GM23248 (cell line): Measurements from ENCODE around the gene PLA2G7. TPM values are rescaled to one million over a fixed set of nuclear protein-coding genes. Genes with fewer than 3 reads are reported as not detected.

Source experiments
- DNase-seq: peaks from one replicate; pipeline ENCODE4 v3.0.0-alpha.2; 2015
- H2AFZ ChIP-seq: fragments of 200-600 bp; sonication (generic); 2 replicates; pipeline ENCODE4 v1.6.1; 2016; ENCODE audit warnings: antibody characterized with exemption
- H3F3A ChIP-seq: fragments of 200-600 bp; sonication (generic); 2 replicates; pipeline ENCODE4 v1.6.1; 2016; ENCODE audit warnings: mild to moderate bottlenecking, antibody characterized with exemption, mixed run types; ENCODE audit not compliant: insufficient read depth
- H3K27ac ChIP-seq: fragments of 200-600 bp; sonication (generic); 2 replicates; pipeline ENCODE4 v1.5.1; 2016; ENCODE audit warnings: mild to moderate bottlenecking
- H3K27me3 ChIP-seq: fragments of 200-600 bp; sonication (generic); replicated peaks from 2 replicates; pipeline ENCODE4 v1.6.1; 2016; ENCODE audit warnings: mild to moderate bottlenecking; ENCODE audit not compliant: insufficient read depth
- H3K36me3 ChIP-seq: fragments of 200-600 bp; sonication (generic); 2 replicates; pipeline ENCODE4 v1.6.1; 2016; ENCODE audit warnings: low read depth, mild to moderate bottlenecking
- H3K4me1 ChIP-seq: fragments of 200-600 bp; sonication (generic); 2 replicates; pipeline ENCODE4 v1.6.1; 2016; ENCODE audit warnings: mild to moderate bottlenecking; ENCODE audit not compliant: insufficient read depth
- H3K4me2 ChIP-seq: fragments of 200-600 bp; sonication (generic); one replicate; pipeline ENCODE4 v1.6.1; 2016; ENCODE audit warnings: mild to moderate bottlenecking; ENCODE audit not compliant: unreplicated experiment
- H3K4me3 ChIP-seq: fragments of 200-600 bp; sonication (generic); 2 replicates; pipeline ENCODE4 v1.5.1; 2016; ENCODE audit warnings: mild to moderate bottlenecking
- H3K79me2 ChIP-seq: fragments of 200-600 bp; sonication (generic); 2 replicates; pipeline ENCODE4 v1.6.1; 2016; ENCODE audit warnings: mild to moderate bottlenecking; ENCODE audit not compliant: insufficient read depth
- H3K9ac ChIP-seq: fragments of 200-600 bp; sonication (generic); 2 replicates; pipeline ENCODE4 v1.6.1; 2016; ENCODE audit warnings: mild to moderate bottlenecking
- H3K9me2 ChIP-seq: fragments of 200-600 bp; sonication (generic); 2 replicates; pipeline ENCODE4 v1.6.1; 2016; ENCODE audit warnings: mixed run types, mild to moderate bottlenecking, moderate library complexity; ENCODE audit not compliant: insufficient read depth
- H3K9me3 ChIP-seq: fragments of 200-600 bp; sonication (generic); one replicate; pipeline ENCODE4 v1.6.1; 2017; ENCODE audit warnings: low read depth
- H4K20me1 ChIP-seq: fragments of 200-600 bp; sonication (generic); 2 replicates; pipeline ENCODE4 v1.6.0; 2016; ENCODE audit not compliant: insufficient read depth
- EZH2 ChIP-seq: fragments of 200-600 bp; sonication (generic); IDR thresholded peaks from 2 replicates; pipeline ENCODE4 v1.6.1; 2018; ENCODE audit warnings: antibody characterized with exemption, mild to moderate bottlenecking; ENCODE audit not compliant: insufficient read depth, poor library complexity, severe bottlenecking
- EZH2phosphoT487 ChIP-seq: fragments of 200-600 bp; sonication (generic); IDR thresholded peaks from 2 replicates; pipeline ENCODE4 v1.6.1; 2018; ENCODE audit warnings: antibody characterized with exemption, moderate library complexity, mild to moderate bottlenecking, low read depth; ENCODE audit not compliant: insufficient read depth
- WGBS, 2 experiments: methylation state at CpG; one replicate each; pipeline ENCODE4 v1.1.6; 2015 to 2017; ENCODE audit warnings: low lambda C conversion rate in 2 of 2, low coverage in 1 of 2; ENCODE audit errors: missing lambda C conversion rate in 2 of 2; 5-methylcytosine and 5-hydroxymethylcytosine counted together
- in situ Hi-C: fragments of 300-500 bp; cut with MboI; formaldehyde crosslinking; loops from 2 replicates; pipeline ENCODE4 v1.15.0; 2020
- polyA plus RNA-seq: library from polyadenylated mRNA; unstranded; fragments of >200 nt; fragmentation: Nextera tagmentation; extraction: Ambion mirVana; gene quantifications from 2 replicates; pipeline ENCODE4 v1.2.1, GENCODE V29; 2016
- total RNA-seq: library from RNA; depleted of rRNA; stranded (reverse); fragments of >200 nt; shearing (Covaris generic); gene quantifications from 2 replicates; pipeline ENCODE4 v1.2.3, GENCODE V29; 2014; rRNA removed

PLA2G7 gene
- not detected in 2 replicates for total RNA-seq
- not detected in 2 replicates for polyA plus RNA-seq

DNA sequence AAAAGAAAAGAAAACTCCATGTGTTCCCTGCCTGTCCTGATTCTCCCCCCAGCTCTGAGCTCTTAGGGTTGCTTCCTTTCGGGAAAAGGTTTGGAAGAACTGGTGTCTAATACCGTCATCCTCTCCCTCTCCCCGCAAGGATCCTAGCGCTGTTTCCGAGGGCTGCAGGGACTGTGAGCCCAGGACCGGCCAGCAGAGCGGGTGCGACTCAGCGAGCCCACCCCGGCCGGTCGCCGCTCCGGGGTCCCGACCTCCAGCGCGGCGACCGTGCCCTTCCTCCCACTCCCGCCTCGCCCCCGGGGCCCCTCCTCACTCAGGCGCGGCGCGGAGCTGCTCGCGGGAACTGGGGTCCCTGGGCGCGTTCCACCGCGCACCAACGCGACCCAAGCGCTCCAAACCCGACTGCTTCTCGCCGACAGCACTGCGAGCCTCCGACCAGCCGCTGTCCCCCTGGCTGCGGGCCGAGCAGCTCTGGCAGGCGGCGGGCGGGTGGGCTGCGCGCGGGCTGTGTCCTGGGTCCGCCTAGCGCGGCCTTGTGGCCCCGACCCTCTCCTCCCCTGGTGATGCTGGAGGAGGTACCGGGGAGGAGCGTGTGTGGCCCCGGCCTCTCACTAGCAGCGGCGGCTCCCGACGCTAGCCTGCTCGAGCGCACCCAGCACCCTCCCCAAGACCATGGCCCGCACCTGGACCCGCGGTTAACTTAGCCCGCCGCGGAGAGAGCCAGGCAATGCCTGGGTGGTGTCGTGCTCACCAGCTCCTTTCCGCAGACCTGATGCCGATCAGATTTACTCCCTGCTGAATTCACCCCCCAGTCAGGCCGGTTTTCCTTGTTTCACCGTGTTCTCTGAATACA lies at the start of gene PLA2G7:
TSS of gene PLA2G7 (minus strand) at position 509 of the 853 bp plus-strand sequence. CDS start 12,484 bp downstream, outside the sequence.
- WGBS, 2 experiments = 1 to 3% methylated on average over 48 to 59 of the region's 73 CpGs
- Histone ChIP-seq H2AFZ (peak within 1 kb of the TSS; percentile 71), H3K9me2 (no peaks in the 10 kb centered on the region), H3K9ac (no peak within 1 kb of the TSS), H3K4me2 (peak within 1 kb of the TSS; percentile 78), H3K36me3 (no peaks in the 10 kb centered on the region), H3K27ac (no peak within 1 kb of the TSS), H3K4me3 (peak within 1 kb of the TSS; percentile 66), H4K20me1 (no peaks in the 10 kb centered on the region), H3K79me2 (no peaks in the 10 kb centered on the region), H3K27me3 (peaks cover 38% of the 10 kb centered on the region), H3K9me3 (no peaks in the 10 kb centered on the region), H3K4me1 (0 out of 2 replicates have a peak, but pooled peaks cover 2% of the 10 kb centered on the region), H3F3A (no peaks in the 10 kb centered on the region)
- TF ChIP-seq EZH2phosphoT487 (no peak), EZH2 (peak; percentile 55)
- in situ Hi-C loops = no loop called here
- peak; percentile 40 for DNase-seq

DNA sequence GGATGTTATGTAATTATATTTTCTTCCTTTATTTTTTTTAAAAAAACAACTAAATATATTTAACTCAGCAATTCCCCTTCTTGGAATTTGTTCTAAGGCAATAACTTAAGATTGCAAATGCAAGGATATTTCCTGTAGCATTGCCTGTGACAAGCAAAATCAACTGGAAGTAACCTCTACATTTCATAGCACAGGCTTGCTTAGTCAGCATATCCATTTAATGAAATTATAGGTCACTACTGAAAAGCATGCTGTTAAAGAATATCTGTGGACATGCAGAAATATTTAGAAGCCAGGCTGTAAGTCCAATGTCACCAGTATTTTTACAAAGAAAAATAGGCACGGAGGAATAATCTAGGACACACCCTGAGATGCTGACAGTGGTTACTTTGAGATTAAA lies 49.4 kb upstream of the PLA2G7 start:
- in situ Hi-C loops = loop anchor here (25.0 kb wide), 1 partner anchor 372 kb away; no protein-coding TSS in a partner anchor

DNA sequence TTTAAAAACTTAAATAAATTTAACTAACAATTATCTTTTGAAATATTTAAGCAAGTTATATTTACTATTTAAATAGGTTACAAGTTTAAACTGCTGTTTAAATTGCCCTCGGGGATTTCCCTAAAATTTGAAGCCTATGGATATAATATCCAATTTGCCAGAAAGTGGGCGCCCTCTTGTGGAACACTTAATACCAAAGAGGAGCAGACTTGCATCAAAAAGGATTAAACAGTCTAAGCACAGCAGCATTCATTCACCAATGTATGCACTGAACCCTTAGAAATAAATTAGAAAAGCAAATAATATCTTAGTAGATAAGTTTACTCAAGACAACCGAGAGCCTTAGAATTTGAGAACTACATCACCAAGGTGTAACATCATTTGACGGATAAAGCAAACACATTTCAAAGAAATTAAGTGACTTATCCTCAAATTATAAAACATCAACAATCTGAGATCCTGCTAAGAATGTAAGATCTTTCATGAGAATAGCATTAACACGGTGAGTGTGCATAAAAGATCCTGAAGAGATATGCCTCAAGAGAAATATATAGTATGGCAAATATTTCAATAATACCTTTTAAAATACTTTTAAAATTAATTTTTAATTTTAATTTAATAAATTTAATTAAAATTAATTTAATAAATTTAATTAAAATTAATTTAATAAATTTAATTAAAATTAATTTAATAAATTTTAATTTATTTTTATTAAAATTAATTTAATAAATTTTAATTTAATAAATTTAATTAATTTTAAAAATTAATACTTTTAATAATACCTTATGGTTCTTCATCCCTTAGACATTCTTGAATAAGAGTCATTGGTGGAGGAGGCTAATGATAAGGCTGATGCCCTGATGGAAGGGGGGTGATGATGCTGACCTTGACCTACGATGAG lies 46.6 kb upstream of the PLA2G7 start:
- H3F3A ChIP-seq = no peaks in the 10 kb centered on the region
- no peaks in the 10 kb centered on the region for H4K20me1 ChIP-seq
- TF ChIP-seq EZH2 = no peak
- TF ChIP-seq EZH2phosphoT487 = no peak
- peak; percentile 77 for DNase-seq
- no peaks in the 10 kb centered on the region for H3K4me1 ChIP-seq
- no peak overlapping the region for H3K4me2 ChIP-seq
- H3K27me3 ChIP-seq = no peaks in the 10 kb centered on the region
- no peak overlapping the region for H2AFZ ChIP-seq
- H3K4me3 ChIP-seq = no peak overlapping the region
- H3K9me2 ChIP-seq = no peaks in the 10 kb centered on the region
- in situ Hi-C loops = loop anchor here (25.0 kb wide), 1 partner anchor 369 kb away; no protein-coding TSS in a partner anchor
- no peaks in the 10 kb centered on the region for H3K9me3 ChIP-seq
- no peaks in the 10 kb centered on the region for H3K36me3 ChIP-seq
- H3K79me2 ChIP-seq = no peaks in the 10 kb centered on the region
- no peak overlapping the region for H3K27ac ChIP-seq
- H3K9ac ChIP-seq = no peak overlapping the region
- WGBS, 2 experiments = 29 to 32% methylated on average over 6 of the region's 6 CpGs

More for the DNA sequence above, 49.4 kb upstream of the PLA2G7 start:
- no peak for DNase-seq
- H3K9ac ChIP-seq = no peak overlapping the region
- no peaks in the 10 kb centered on the region for H3K9me3 ChIP-seq
- no peaks in the 10 kb centered on the region for H3K4me1 ChIP-seq
- H3K4me3 ChIP-seq = no peak overlapping the region
- no peak for TF ChIP-seq EZH2
- no peak for TF ChIP-seq EZH2phosphoT487
- H3K27ac ChIP-seq = no peak overlapping the region
- no peak overlapping the region for H2AFZ ChIP-seq
- no peaks in the 10 kb centered on the region for H3F3A ChIP-seq
- no peaks in the 10 kb centered on the region for H3K36me3 ChIP-seq
- H3K27me3 ChIP-seq = no peaks in the 10 kb centered on the region
- no peaks in the 10 kb centered on the region for H3K79me2 ChIP-seq
- H3K9me2 ChIP-seq = no peaks in the 10 kb centered on the region
- 37 to 41% methylated on average over 1 of the region's 1 CpG for WGBS, 2 experiments
- H3K4me2 ChIP-seq = no peak overlapping the region
- no peaks in the 10 kb centered on the region for H4K20me1 ChIP-seq

DNA sequence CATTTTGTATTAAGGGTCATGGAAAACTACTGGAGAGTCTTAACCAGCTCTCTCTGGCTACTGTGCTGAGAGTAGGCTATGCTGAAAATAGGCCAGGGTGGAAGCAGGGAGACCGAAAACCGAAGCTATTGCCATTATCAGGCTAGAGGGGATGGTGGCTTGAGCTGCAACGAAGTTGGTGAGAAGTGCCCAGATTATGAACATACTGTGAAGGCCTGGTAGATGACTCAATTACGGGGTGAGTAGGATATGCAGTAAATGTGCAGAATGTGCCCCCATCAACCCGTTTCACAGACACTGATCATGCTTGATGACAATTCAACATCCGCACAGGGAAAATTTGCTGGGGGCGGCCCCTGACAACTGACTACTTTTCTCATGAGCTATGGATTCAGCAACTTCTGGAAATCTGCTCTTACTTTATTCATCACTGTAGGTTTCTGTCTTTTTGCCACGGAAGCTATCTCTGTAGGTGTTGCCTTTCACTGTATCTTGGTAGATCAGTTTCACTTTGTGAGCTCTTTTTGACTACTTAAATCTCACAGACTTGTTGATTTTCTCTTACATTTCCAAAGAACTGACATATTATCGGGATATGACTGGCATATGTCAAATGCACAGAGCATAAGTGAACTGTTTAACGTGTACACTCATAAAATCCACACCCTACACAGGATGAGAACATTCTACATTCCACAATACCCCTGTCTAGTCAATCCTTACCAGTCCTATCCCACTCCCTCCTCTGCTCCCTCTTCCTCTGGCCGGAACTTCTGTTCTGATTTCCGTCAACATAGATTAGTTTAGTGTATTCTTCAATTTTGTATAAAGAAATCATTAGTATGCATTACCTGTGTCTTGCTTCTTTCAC lies 42.5 kb upstream of the PLA2G7 start:
- Histone ChIP-seq H3K9me2 (no peaks in the 10 kb centered on the region), H3K27ac (no peak overlapping the region), H3K9ac (no peak overlapping the region), H3K4me2 (no peak overlapping the region), H3K36me3 (no peaks in the 10 kb centered on the region), H2AFZ (no peak overlapping the region), H3K79me2 (no peaks in the 10 kb centered on the region), H3K4me1 (no peaks in the 10 kb centered on the region), H3F3A (no peaks in the 10 kb centered on the region), H3K9me3 (no peaks in the 10 kb centered on the region), H4K20me1 (no peaks in the 10 kb centered on the region), H3K27me3 (no peaks in the 10 kb centered on the region), H3K4me3 (no peak overlapping the region)
- no peak for DNase-seq
- in situ Hi-C loops = loop anchor here (25.0 kb wide), 1 partner anchor 365 kb away; no protein-coding TSS in a partner anchor
- TF ChIP-seq EZH2 (no peak), EZH2phosphoT487 (no peak)
- WGBS, 2 experiments = 55% methylated on average over 12 of the region's 12 CpGs
